H1 (cell line): ENCODE data around the gene SOBP. TPM values are rescaled to one million over a fixed set of nuclear protein-coding genes. Genes with fewer than 3 reads are reported as not detected.

Experiments
- CTCF ChIA-PET: fragments of 300-600 bp; sonication (Branson Sonifier 250); formaldehyde crosslinking; loops from one replicate; lab custom pipeline; 2021; ENCODE audit not compliant: partially characterized antibody; lab: Charles Lee
- POLR2A ChIA-PET: fragments of 300-600 bp; sonication (Branson Sonifier 250); formaldehyde crosslinking; loops from one replicate; lab custom pipeline; 2021; ENCODE audit warnings: inconsistent platforms; ENCODE audit not compliant: partially characterized antibody; lab: Charles Lee
- DNase-seq, 2 experiments: peaks; one replicate each; pipeline versions ENCODE4 v3.0.0 to v3.0.0-alpha.2; 2010 to 2022; ENCODE audit warnings: low spot score in 2 of 2, low read depth in 1 of 2, mixed read lengths in 1 of 2
- FAIRE-seq: peaks from 2 replicates; lab custom pipeline; 2011; peaks lifted over from hg19 to GRCh38; lab: Jason Lieb, UNC
- H2AFZ ChIP-seq: 2 replicates; pipeline ENCODE4 v1.8.1; 2012; ENCODE audit warnings: low read length, inconsistent platforms
- H2AK5ac ChIP-seq: 2 replicates; pipeline ENCODE4 v1.6.1; 2013; ENCODE audit warnings: low read depth, low read length
- H2BK120ac ChIP-seq: replicated peaks from 2 replicates; pipeline ENCODE3; 2013; ENCODE audit warnings: low read depth, low read length, inconsistent platforms
- H2BK12ac ChIP-seq: 2 replicates; pipeline ENCODE4 v1.6.1; 2013; ENCODE audit warnings: low read depth, low read length
- H2BK15ac ChIP-seq: 2 replicates; pipeline ENCODE4 v1.6.1; 2013; ENCODE audit warnings: low read length
- H2BK20ac ChIP-seq: 2 replicates; pipeline ENCODE4 v1.6.1; 2013; ENCODE audit warnings: low read length
- H2BK5ac ChIP-seq: 2 replicates; pipeline ENCODE4 v1.6.1; 2013; ENCODE audit warnings: low read depth, low read length
- H3K14ac ChIP-seq: 2 replicates; pipeline ENCODE4 v1.6.1; 2013; ENCODE audit warnings: inconsistent platforms; ENCODE audit not compliant: insufficient read length
- H3K18ac ChIP-seq: 2 replicates; pipeline ENCODE4 v1.6.1; 2013; ENCODE audit warnings: low read length; ENCODE audit errors: extremely low read depth
- H3K23ac ChIP-seq: 2 replicates; pipeline ENCODE4 v1.6.1; 2013; ENCODE audit warnings: inconsistent platforms; ENCODE audit not compliant: insufficient read length
- H3K23me2 ChIP-seq: 2 replicates; pipeline ENCODE4 v1.6.1; 2013; ENCODE audit warnings: low read depth, low read length
- H3K27ac ChIP-seq: 2 replicates; pipeline ENCODE4 v1.6.1; 2011; ENCODE audit warnings: low read depth, low read length, inconsistent platforms
- H3K27me3 ChIP-seq, 4 experiments: replicated peaks in 1 of 4; 1 replicate in 1 of 4; 2 replicates in 3 of 4; pipeline versions ENCODE4 v1.6.1 to v1.8.1; 2011 to 2013; ENCODE audit warnings: low read length in 3 of 4, mild to moderate bottlenecking in 3 of 4, inconsistent platforms in 2 of 4, mixed read lengths in 2 of 4, moderate library complexity in 1 of 4; ENCODE audit not compliant: control insufficient read depth in 3 of 4, insufficient read depth in 3 of 4; ENCODE audit errors: extremely low read depth in 1 of 4
- H3K36me3 ChIP-seq, 4 experiments: 2 replicates each; pipeline versions ENCODE4 v1.6.1 to v1.8.1; 2011 to 2013; ENCODE audit warnings: mild to moderate bottlenecking in 4 of 4, low read length in 3 of 4, moderate library complexity in 2 of 4, control low read depth in 1 of 4, inconsistent platforms in 1 of 4; ENCODE audit not compliant: insufficient read depth in 4 of 4, control insufficient read depth in 2 of 4
- H3K4ac ChIP-seq: replicated peaks from 2 replicates; pipeline ENCODE3; 2013; ENCODE audit warnings: low read length, low read depth, mixed read lengths, inconsistent platforms; ENCODE audit not compliant: insufficient read length
- H3K4me1 ChIP-seq, 4 experiments: replicated peaks in 1 of 4; 1 replicate in 1 of 4; 2 replicates in 3 of 4; pipeline versions ENCODE4 v1.6.1 to v1.8.1; 2011 to 2013; ENCODE audit warnings: low read length in 3 of 4, inconsistent platforms in 2 of 4, mixed read lengths in 1 of 4; ENCODE audit not compliant: insufficient read depth in 4 of 4, control insufficient read depth in 3 of 4
- H3K4me2 ChIP-seq, 2 experiments: 2 replicates each; pipeline versions ENCODE4 v1.6.1 to v1.8.1; 2011 to 2013; ENCODE audit warnings: low read depth in 2 of 2, low read length in 2 of 2, control low read depth in 1 of 2, inconsistent platforms in 1 of 2, mild to moderate bottlenecking in 1 of 2; ENCODE audit not compliant: insufficient read depth in 1 of 2
- H3K4me3 ChIP-seq, 4 experiments: fragments of 200-600, 300-600 bp in 1 of 4; sonication (generic), shearing (Covaris generic), sonication (Bioruptor Twin) in 1 of 4; 2 replicates each; pipeline versions ENCODE4 v1.5.1 to v1.8.1; 2011 to 2016; ENCODE audit warnings: low read length in 4 of 4, low read depth in 3 of 4, control low read depth in 2 of 4, inconsistent platforms in 2 of 4, mild to moderate bottlenecking in 2 of 4, mixed read lengths in 1 of 4, moderate library complexity in 1 of 4; ENCODE audit not compliant: insufficient read depth in 2 of 4; ENCODE audit errors: extremely low read depth in 1 of 4
- H3K56ac ChIP-seq: replicated peaks from 2 replicates; pipeline ENCODE3; 2013; ENCODE audit warnings: low read depth, mild to moderate bottlenecking, mixed read lengths, low read length, inconsistent platforms; ENCODE audit not compliant: insufficient read length
- H3K79me1 ChIP-seq: 2 replicates; pipeline ENCODE4 v1.6.1; 2013; ENCODE audit warnings: low read depth, low read length, control low read depth
- H3K79me2 ChIP-seq, 2 experiments: 2 replicates each; pipeline versions ENCODE4 v1.6.1 to v1.8.1; 2012 to 2013; ENCODE audit warnings: low read length in 2 of 2, mild to moderate bottlenecking in 2 of 2, inconsistent platforms in 1 of 2; ENCODE audit not compliant: insufficient read depth in 2 of 2, control insufficient read depth in 1 of 2
- H3K9ac ChIP-seq, 4 experiments: replicated peaks in 1 of 4; 1 replicate in 1 of 4; 2 replicates in 3 of 4; pipeline versions ENCODE4 v1.6.1 to v1.8.1; 2011 to 2013; ENCODE audit warnings: low read depth in 3 of 4, low read length in 3 of 4, control low read depth in 2 of 4, mild to moderate bottlenecking in 2 of 4, moderate library complexity in 2 of 4, inconsistent platforms in 1 of 4; ENCODE audit errors: extremely low read depth in 1 of 4
- H3K9me3 ChIP-seq, 2 experiments: 2 replicates each; pipeline versions ENCODE4 v1.6.1 to v1.8.1; 2012 to 2013; ENCODE audit warnings: mild to moderate bottlenecking in 2 of 2, moderate library complexity in 2 of 2, control low read depth in 1 of 2, inconsistent platforms in 1 of 2, low read depth in 1 of 2, low read length in 1 of 2, mixed read lengths in 1 of 2; ENCODE audit not compliant: insufficient read depth in 2 of 2
- H4K20me1 ChIP-seq, 2 experiments: replicated peaks in 1 of 2; 2 replicates each; pipeline versions ENCODE3 to v1.8.1; 2011 to 2013; ENCODE audit warnings: inconsistent platforms in 2 of 2, low read length in 2 of 2, mild to moderate bottlenecking in 1 of 2; ENCODE audit not compliant: insufficient read depth in 2 of 2, control insufficient read depth in 1 of 2
- H4K5ac ChIP-seq: 2 replicates; pipeline ENCODE4 v1.6.1; 2013; ENCODE audit warnings: low read length, low read depth, mixed read lengths, inconsistent platforms; ENCODE audit not compliant: insufficient read length
- H4K8ac ChIP-seq: 2 replicates; pipeline ENCODE4 v1.8.0; 2013; ENCODE audit warnings: mild to moderate bottlenecking, moderate library complexity, low read length, inconsistent platforms; ENCODE audit not compliant: insufficient read depth; ENCODE audit errors: extremely low read depth
- H4K91ac ChIP-seq: replicated peaks from 2 replicates; pipeline ENCODE3; 2013; ENCODE audit warnings: low read length, mixed read lengths, inconsistent platforms; ENCODE audit not compliant: insufficient read length
- ATF2 ChIP-seq: IDR thresholded peaks from 2 replicates; pipeline ENCODE4 v1.6.1; 2012; ENCODE audit warnings: low read length, inconsistent platforms
- CHD2 ChIP-seq: IDR thresholded peaks from 2 replicates; pipeline ENCODE4 v1.6.1; 2012; ENCODE audit warnings: low read length, improper control_type of control experiment
- CTCF ChIP-seq, 3 experiments: IDR thresholded peaks; 1 replicate in 2 of 3; 2 replicates in 1 of 3; pipeline versions ENCODE4 v1.5.1 to v1.6.1; 2011; ENCODE audit warnings: low read length in 3 of 3, mild to moderate bottlenecking in 3 of 3, inconsistent platforms in 2 of 3, low read depth in 1 of 3, moderate library complexity in 1 of 3; ENCODE audit not compliant: insufficient read depth in 1 of 3; ENCODE audit errors: control extremely low read depth in 1 of 3
- HDAC6 ChIP-seq: IDR thresholded peaks from one replicate; pipeline ENCODE4 v1.7.1; 2012; ENCODE audit warnings: low read depth, mild to moderate bottlenecking, inconsistent platforms, low read length, moderate library complexity
- NRF1 ChIP-seq: IDR thresholded peaks from 2 replicates; pipeline ENCODE4 v1.6.1; 2011; ENCODE audit warnings: mild to moderate bottlenecking, low read depth, low read length, improper control_type of control experiment
- RBBP5 ChIP-seq: IDR thresholded peaks from 2 replicates; pipeline ENCODE4 v1.7.1; 2012; ENCODE audit warnings: low read depth, mild to moderate bottlenecking, inconsistent platforms, low read length, moderate library complexity, borderline replicate concordance
- SP1 ChIP-seq: IDR thresholded peaks from 2 replicates; pipeline ENCODE4 v1.6.1; 2011; ENCODE audit warnings: low read depth, low read length
- USF2 ChIP-seq: IDR thresholded peaks from 2 replicates; pipeline ENCODE4 v1.6.1; 2011; ENCODE audit warnings: low read length, improper control_type of control experiment
- YY1 ChIP-seq: IDR thresholded peaks from 2 replicates; pipeline ENCODE4 v1.6.1; 2011; ENCODE audit warnings: low read depth, mild to moderate bottlenecking, low read length
- WGBS, 2 experiments: shearing (Covaris generic) in 1 of 2; methylation state at CpG; one replicate each; pipeline versions ENCODE4 v1.1.6 to v1.1.7; 2013 to 2015; ENCODE audit warnings: low lambda C conversion rate in 2 of 2, mixed read lengths in 2 of 2, inconsistent platforms in 1 of 2, low coverage in 1 of 2, missing lambda C conversion rate in 1 of 2; ENCODE audit not compliant: insufficient replicate concordance in 2 of 2, insufficient coverage in 1 of 2, insufficient read length in 1 of 2; ENCODE audit errors: extremely low coverage in 1 of 2, missing lambda C conversion rate in 1 of 2; 5-methylcytosine and 5-hydroxymethylcytosine counted together
- polyA plus RNA-seq, 7 experiments: library from polyadenylated mRNA; depleted of rRNA in 3 of 7; stranded (reverse) in 5 of 7; unstranded in 2 of 7; fragments of >200 nt in 5 of 7; fragments of 200-250 nt in 2 of 7; gene quantifications; 1 replicate in 5 of 7; 2 replicates in 1 of 7; 4 replicates in 1 of 7; pipeline versions ENCODE4 v1.2.1 to v1.2.3, GENCODE V29; 2011 to 2013; ENCODE audit warnings: missing spikeins in 2 of 7, mixed read lengths in 2 of 7
- total RNA-seq: library from RNA; stranded (reverse); fragmentation: NEBNext Ultra II Directional; extraction: Animal tissue kit (Norgen Biotek cat#: 25700); gene quantifications from 2 replicates; pipeline ENCODE4 v1.2.1, GENCODE V29; 2021

Gene SOBP
- total and polyA plus RNA-seq, 2 of the 8 experiments (the other 6 are each of a cell fraction or from before 2014, with no cell fraction given), result 0.45 to 6.2 TPM

GRCh38 chr6:107589934-107590333 is 100.0 kb downstream of the SOBP start:
- WGBS, 2 experiments, result 93% methylated on average over 2 of the region's 2 CpGs; no CpG with 5 or more reads in 1 of the 2 experiments
- H2BK12ac ChIP-seq, result no peak overlapping the region
- no peak overlapping the region for H3K23ac ChIP-seq
- H3K14ac ChIP-seq, result no peak overlapping the region
- H2BK120ac ChIP-seq, result no peak overlapping the region
- H3K4ac ChIP-seq, result no peak overlapping the region
- no peak for FAIRE-seq
- no peak overlapping the region for H3K4me2 ChIP-seq
- no peak overlapping the region for H4K91ac ChIP-seq
- peaks cover 0 to 3% (median 0%) of the 10 kb centered on the region in 4 experiments; a peak in 2 of 7 replicates for H3K4me1 ChIP-seq
- no peak overlapping the region for H3K18ac ChIP-seq
- no peak overlapping the region for H3K56ac ChIP-seq
- no peak overlapping the region for H2AK5ac ChIP-seq
- H2BK15ac ChIP-seq, result no peak overlapping the region
- H3K9ac ChIP-seq, result no peak overlapping the region
- ChIA-PET CTCF (interaction anchor here (1.6 kb wide), 1 partner anchor 131 kb away, joined by 5 read pairs; the partner anchor contains the start of gene PDSS2), POLR2A (interaction anchor here (0.6 to 1.2 kb wide), 3 partner anchors 11 to 131 kb away, joined by 3 to 4 read pairs (median 3); partner anchors contain the start of gene PDSS2)
- no peak overlapping the region for H2BK20ac ChIP-seq
- no peaks in the 10 kb centered on the region for H3K79me1 ChIP-seq
- no peak overlapping the region for H3K4me3 ChIP-seq
- no peaks in the 10 kb centered on the region for H3K27me3 ChIP-seq
- H3K27ac ChIP-seq, result no peak overlapping the region
- DNase-seq, result no peak
- no peak overlapping the region for H2BK5ac ChIP-seq
- H3K36me3 ChIP-seq, result no peaks in the 10 kb centered on the region
- no peak overlapping the region for H4K8ac ChIP-seq
- H3K9me3 ChIP-seq, result no peaks in the 10 kb centered on the region
- H3K23me2 ChIP-seq, result no peaks in the 10 kb centered on the region
- H4K20me1 ChIP-seq, result no peaks in the 10 kb centered on the region
- no peaks in the 10 kb centered on the region for H3K79me2 ChIP-seq
- H4K5ac ChIP-seq, result no peak overlapping the region
- no peak overlapping the region for H2AFZ ChIP-seq
- TF ChIP-seq ATF2 (no peak), HDAC6 (no peak), CHD2 (no peak), YY1 (no peak), NRF1 (no peak), SP1 (no peak), USF2 (no peak), CTCF (IDR thresholded peaks at IDR 0.05; ENCODE audit: control extremely low read depth in 1 of 3, insufficient read depth in 1 of 3, low read depth in 1 of 3, low read length in 3 of 3) (no peak), RBBP5 (no peak)
